CD4-positive, alpha-beta T cell (primary cell): ENCODE data around the gene ATAD2B. TPM values are rescaled to one million over a fixed set of nuclear protein-coding genes. Genes with fewer than 3 reads are reported as not detected.

ENCODE experiments used
- ATAC-seq: fragments of 200-7000 bp; cut with Tn5 transposase; one replicate; pipeline ENCODE4 v1.10.0; 2022; ENCODE audit warnings: mild to moderate bottlenecking; ENCODE audit not compliant: poor library complexity
- CTCF ChIA-PET: fragments of 350-600 bp; sonication (Branson Sonifier 250); formaldehyde crosslinking; loops from one replicate; lab custom pipeline; 2021; ENCODE audit warnings: antibody characterized with exemption, inconsistent platforms; lab: Charles Lee
- POLR2A ChIA-PET: fragments of 350-600 bp; sonication (Branson Sonifier 250); formaldehyde crosslinking; loops from one replicate; lab custom pipeline; 2021; ENCODE audit warnings: antibody characterized with exemption, inconsistent platforms; lab: Charles Lee
- DNase-seq, 14 experiments: peaks; one replicate each; pipeline ENCODE4 v3.0.0-alpha.2; 2013 to 2020; ENCODE audit warnings: mixed read lengths in 2 of 14
- H3K27ac ChIP-seq, 2 donors: one replicate each; pipeline versions ENCODE4 v1.5.1 to v1.7.0; 2013; ENCODE audit warnings: low read length in 2 of 2, low read depth in 1 of 2, mild to moderate bottlenecking in 1 of 2
- H3K27me3 ChIP-seq, 2 experiments: 1 replicate in 1 of 2; 2 replicates in 1 of 2; pipeline versions ENCODE4 v1.6.1 to v1.7.0; 2013; ENCODE audit warnings: low read length in 2 of 2, control low read depth in 1 of 2, mild to moderate bottlenecking in 1 of 2, moderate library complexity in 1 of 2; ENCODE audit not compliant: insufficient read depth in 2 of 2, control insufficient read depth in 1 of 2
- H3K36me3 ChIP-seq: one replicate; pipeline ENCODE4 v1.6.1; 2013; ENCODE audit warnings: low read length, control low read depth; ENCODE audit not compliant: insufficient read depth
- H3K4me1 ChIP-seq: one replicate; pipeline ENCODE4 v1.6.1; 2013; ENCODE audit warnings: low read length, control low read depth; ENCODE audit not compliant: insufficient read depth
- H3K4me3 ChIP-seq: one replicate; pipeline ENCODE4 v1.5.1; 2013; ENCODE audit warnings: mild to moderate bottlenecking, low read length, moderate library complexity
- H3K9me3 ChIP-seq, 2 experiments: 1 replicate in 1 of 2; 2 replicates in 1 of 2; pipeline versions ENCODE4 v1.6.1 to v1.7.0; 2013; ENCODE audit warnings: low read length in 2 of 2, mild to moderate bottlenecking in 2 of 2, control low read depth in 1 of 2, moderate library complexity in 1 of 2; ENCODE audit not compliant: control insufficient read depth in 1 of 2, insufficient read depth in 1 of 2
- H3K27ac Mint-ChIP-seq: one replicate; pipeline ENCODE4 v1.8.0; 2020; ENCODE audit warnings: mixed read lengths
- H3K27me3 Mint-ChIP-seq: one replicate; pipeline ENCODE4 v1.8.0; 2021; ENCODE audit warnings: mixed read lengths
- H3K36me3 Mint-ChIP-seq: one replicate; pipeline ENCODE4 v1.8.0; 2021; ENCODE audit warnings: low read depth, mixed read lengths
- H3K4me1 Mint-ChIP-seq: one replicate; pipeline ENCODE4 v1.8.0; 2021; ENCODE audit warnings: low read depth, mixed read lengths
- H3K4me3 Mint-ChIP-seq: one replicate; pipeline ENCODE4 v1.8.0; 2020; ENCODE audit warnings: mild to moderate bottlenecking, mixed read lengths
- H3K9me3 Mint-ChIP-seq: one replicate; pipeline ENCODE4 v1.8.0; 2020; ENCODE audit warnings: mixed read lengths
- intact Hi-C, 2 experiments: fragments of 100-400 bp; cut with DNase I in 1 of 2; cut with micrococcal nuclease in 1 of 2; formaldehyde crosslinking; loops; one replicate each; pipeline versions ENCODE4 v1.15.1 to v1.9.0; 2023 to 2025; cut with DNase I, micrococcal nuclease
- total RNA-seq, 174 experiments: library from RNA in 2 of 174; stranded (reverse) in 2 of 174; gene quantifications; one replicate each; pipeline ENCODE4 v1.2.3 and lab custom pipeline; 2021 to 2026
- TF ChIP-seq, protein P1 (sequence below): fragments of 200-600 bp; IDR thresholded peaks from one replicate; pipeline ENCODE4 v1.8.0; 2022; ENCODE audit warnings: antibody characterized with exemption, mild to moderate bottlenecking

The ATAD2B gene
- total RNA-seq, 2 experiments from 2014 or later = 30.7 to 35.4 TPM

DNA sequence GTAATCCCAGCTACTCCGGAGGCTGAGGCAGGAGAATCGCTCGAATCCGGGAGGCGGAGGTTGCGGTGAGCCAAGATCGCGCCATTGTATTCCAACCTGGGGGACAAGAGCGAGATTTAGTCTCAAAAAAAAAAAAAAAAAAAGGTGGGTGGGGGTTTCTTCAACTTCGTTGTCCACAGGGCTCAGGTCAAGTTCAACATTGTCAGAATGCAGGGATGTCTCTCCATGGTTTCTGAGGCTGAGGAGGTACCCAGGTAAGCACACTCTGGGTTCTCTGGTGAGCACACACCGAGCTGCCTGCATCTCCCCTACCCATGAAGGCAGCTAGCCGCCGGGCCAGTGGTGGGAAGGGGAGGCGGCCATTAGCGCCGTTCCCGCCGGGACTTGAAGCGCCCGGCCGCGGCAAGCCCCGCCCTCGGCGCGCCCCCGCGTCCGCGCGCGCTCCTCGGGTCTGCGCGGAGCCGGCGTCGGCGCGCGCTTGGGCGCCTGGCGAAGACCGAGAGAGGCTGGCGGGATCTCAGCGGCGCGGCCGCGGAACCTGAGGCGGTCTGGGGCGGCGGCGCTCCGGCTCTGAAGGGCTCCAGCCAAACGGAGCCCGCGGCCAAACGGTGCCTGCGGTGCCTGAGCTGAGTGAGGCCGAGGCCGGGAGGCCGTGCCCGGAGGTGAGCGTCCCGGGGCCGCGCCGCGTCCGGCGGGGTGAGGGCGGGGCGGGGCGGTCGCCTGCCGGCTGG, 13.2 kb upstream of the ATAD2B start, which contains the start of gene UBXN2A:
TSS of gene UBXN2A (plus strand) at position 477 of the 731 bp plus-strand sequence. CDS start 17,852 bp downstream, outside the sequence.
- Histone ChIP-seq H3K9me3 (no peaks in the 10 kb centered on the region), H3K27me3 (no peaks in the 10 kb centered on the region), H3K36me3 (no peaks in the 10 kb centered on the region), H3K4me3 (peak within 1 kb of the TSS; percentile 88), H3K27ac (peak within 1 kb of the TSS in 1 of 2 donors; percentile 15), H3K4me1 (peaks cover 19% of the 10 kb centered on the region)
- H3K27me3 Mint-ChIP-seq = no peaks in the 10 kb centered on the region
- intact Hi-C loops = loop anchor here (1.0 to 10.0 kb wide), 7 partner anchors 13 to 1732 kb away; partner anchors contain the start of genes ATAD2B (in 2 of the 2), DTNB (in 1 of the 2), FKBP1B (in 1 of the 2) and ITSN2 (in 1 of the 2)
- H3K36me3 Mint-ChIP-seq = peaks cover 12% of the 10 kb centered on the region
- CTCF ChIA-PET = interaction anchor here (1.2 to 4.2 kb wide), 3 partner anchors 13 to 144 kb away, joined by 4 to 36 read pairs (median 5); partner anchors contain the start of genes ATAD2B, SF3B6 and TP53I3
- peaks cover 30% of the 10 kb centered on the region for H3K4me1 Mint-ChIP-seq
- POLR2A ChIA-PET = interaction anchor here (0.6 to 4.5 kb wide), 8 partner anchors 13 to 1877 kb away, joined by 3 to 117 read pairs (median 4); partner anchors contain the start of genes ATAD2B, SF3B6 and WDCP
- peak; percentile 54 to 93 (median 66) for DNase-seq
- H3K9me3 Mint-ChIP-seq = no peaks in the 10 kb centered on the region
- ATAC-seq = peak; percentile 86
- TF ChIP-seq, protein P1, sequence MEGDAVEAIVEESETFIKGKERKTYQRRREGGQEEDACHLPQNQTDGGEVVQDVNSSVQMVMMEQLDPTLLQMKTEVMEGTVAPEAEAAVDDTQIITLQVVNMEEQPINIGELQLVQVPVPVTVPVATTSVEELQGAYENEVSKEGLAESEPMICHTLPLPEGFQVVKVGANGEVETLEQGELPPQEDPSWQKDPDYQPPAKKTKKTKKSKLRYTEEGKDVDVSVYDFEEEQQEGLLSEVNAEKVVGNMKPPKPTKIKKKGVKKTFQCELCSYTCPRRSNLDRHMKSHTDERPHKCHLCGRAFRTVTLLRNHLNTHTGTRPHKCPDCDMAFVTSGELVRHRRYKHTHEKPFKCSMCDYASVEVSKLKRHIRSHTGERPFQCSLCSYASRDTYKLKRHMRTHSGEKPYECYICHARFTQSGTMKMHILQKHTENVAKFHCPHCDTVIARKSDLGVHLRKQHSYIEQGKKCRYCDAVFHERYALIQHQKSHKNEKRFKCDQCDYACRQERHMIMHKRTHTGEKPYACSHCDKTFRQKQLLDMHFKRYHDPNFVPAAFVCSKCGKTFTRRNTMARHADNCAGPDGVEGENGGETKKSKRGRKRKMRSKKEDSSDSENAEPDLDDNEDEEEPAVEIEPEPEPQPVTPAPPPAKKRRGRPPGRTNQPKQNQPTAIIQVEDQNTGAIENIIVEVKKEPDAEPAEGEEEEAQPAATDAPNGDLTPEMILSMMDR = no peak
- H3K27ac Mint-ChIP-seq = peak within 1 kb of the TSS; percentile 76
- peak within 1 kb of the TSS; percentile 94 for H3K4me3 Mint-ChIP-seq

- Mint-ChIP-seq H3K27ac (no peak overlapping the region), H3K4me3 (no peak overlapping the region), H3K36me3 (peaks cover under 1% of the 10 kb centered on the region), H3K27me3 (no peaks in the 10 kb centered on the region), H3K9me3 (no peaks in the 10 kb centered on the region), H3K4me1 (peaks cover under 1% of the 10 kb centered on the region)
- no peak overlapping the region for H3K27ac ChIP-seq
- H3K36me3 ChIP-seq = no peaks in the 10 kb centered on the region
- intact Hi-C loops = loop anchor here in 1 of 2 experiments (10.0 kb wide), 1 partner anchor 561 kb away; the partner anchor contains the start of gene NCOA1
- DNase-seq = no peak
- TF ChIP-seq, protein P1 = no peak
- no peak overlapping the region for H3K4me3 ChIP-seq
- H3K4me1 ChIP-seq = peaks cover 2% of the 10 kb centered on the region
- ATAC-seq = no peak
- ChIA-PET CTCF (no interaction called here), POLR2A (interaction anchor here (0.9 kb wide), 1 partner anchor 10 kb away, joined by 3 read pairs; no protein-coding TSS in a partner anchor)
- no peaks in the 10 kb centered on the region for H3K27me3 ChIP-seq
- H3K9me3 ChIP-seq = no peaks in the 10 kb centered on the region
These were observed 7.3 kb upstream of the ATAD2B start for GRCh38 chr2:23934259-23934658.

DNA sequence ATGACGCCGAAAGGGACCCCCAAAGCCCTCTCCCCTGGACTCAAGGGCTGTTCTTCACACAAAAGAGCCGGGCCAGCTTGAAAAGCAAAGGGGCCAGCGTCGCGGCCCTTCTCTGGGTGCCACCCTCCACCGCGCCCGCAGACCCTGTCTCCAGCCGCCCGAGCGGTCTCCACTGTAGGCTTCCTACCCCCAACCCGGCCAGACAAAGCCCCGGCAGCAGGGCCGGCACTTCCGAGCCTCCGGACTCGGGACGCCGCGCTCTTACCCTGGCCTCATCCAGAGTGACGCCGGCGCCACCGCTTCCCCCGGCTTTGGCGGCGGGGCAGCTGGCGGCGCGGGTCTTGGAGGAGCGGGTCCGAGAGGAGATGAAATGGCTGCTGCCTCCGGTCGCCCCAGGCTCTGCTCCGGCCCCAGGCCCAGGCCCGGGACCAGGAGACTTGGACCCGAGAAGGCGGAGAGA, 603 bp downstream of the ATAD2B start:
- H3K36me3 Mint-ChIP-seq = peaks cover 17% of the 10 kb centered on the region
- Histone ChIP-seq H3K4me1 (peaks cover 28% of the 10 kb centered on the region), H3K4me3 (peak overlapping the region; percentile 91), H3K9me3 (no peaks in the 10 kb centered on the region), H3K27ac (peak overlapping the region; percentile 98 to 99), H3K27me3 (no peaks in the 10 kb centered on the region), H3K36me3 (no peaks in the 10 kb centered on the region)
- H3K4me1 Mint-ChIP-seq = peaks cover 61% of the 10 kb centered on the region
- POLR2A ChIA-PET = interaction anchor here (0.7 to 5.6 kb wide), 38 partner anchors 9 to 1347 kb away, joined by 3 to 132 read pairs (median 6); partner anchors contain the start of genes CENPO, FKBP1B, ITSN2 and PTRHD1
- peak; percentile 2 for ATAC-seq
- no peaks in the 10 kb centered on the region for H3K27me3 Mint-ChIP-seq
- peak overlapping the region; percentile 98 for H3K4me3 Mint-ChIP-seq
- TF ChIP-seq, protein P1 = no peak
- H3K27ac Mint-ChIP-seq = peak overlapping the region; percentile 98
- intact Hi-C loops = loop anchor here (2.0 to 10.0 kb wide), 6 partner anchors 34 to 866 kb away; partner anchors contain the start of genes TP53I3 (in 2 of the 2), CENPO (in 1 of the 2), FKBP1B (in 1 of the 2) and PTRHD1 (in 1 of the 2)
- DNase-seq = peak in 9 of 14 experiments; percentile 8 to 43 (median 12)
- CTCF ChIA-PET = interaction anchor here (0.5 to 5.9 kb wide), 22 partner anchors 8 to 866 kb away, joined by 3 to 51 read pairs (median 8); partner anchors contain the start of genes CENPO, PTRHD1, SF3B6 and TP53I3
- no peaks in the 10 kb centered on the region for H3K9me3 Mint-ChIP-seq
